HG03520 (cell line): Measurements from ENCODE around the gene SCARF2.
"Not testable (repeated sequence)": the region's sequence is repeated elsewhere in the genome, so short reads cannot be mapped to it uniquely, and the experiment has no call there.

Experiments
- ATAC-seq: cut with Tn5 transposase; IDR thresholded peaks from one replicate; pipeline ENCODE4 v1.9.1; 2021; ENCODE audit warnings: mild to moderate bottlenecking, moderate library complexity; ENCODE audit not compliant: unreplicated experiment

SCARF2 gene

GRCh38 chr22:20429254-20430100, 8.1 kb downstream of the SCARF2 start:
- ATAC-seq: no peak

- no peak for ATAC-seq
Measured at GRCh38 chr22:20428496-20429253, 8.9 kb downstream of the SCARF2 start.

- no peak for ATAC-seq
Measured at GRCh38 chr22:20427945-20428417, 9.6 kb downstream of the SCARF2 start.

GRCh38 chr22:20427104-20427944, 10.3 kb downstream of the SCARF2 start:
- no peak for ATAC-seq

- ATAC-seq: no peak
Measured at GRCh38 chr22:20426259-20426615, 11.4 kb downstream of the SCARF2 start.

GRCh38 chr22:20425566-20426258, 11.9 kb downstream of the SCARF2 start:
- ATAC-seq: no peak

- ATAC-seq: no peak
Measured at GRCh38 chr22:20424932-20425565, 12.6 kb downstream of the SCARF2 start.

- ATAC-seq: no peak
Measured at GRCh38 chr22:20424568-20424931, 13.1 kb downstream of the SCARF2 start.

- no peak for ATAC-seq
Measured at GRCh38 chr22:20423906-20424551, 13.6 kb downstream of the SCARF2 start.

- no peak for ATAC-seq
Measured at GRCh38 chr22:20423008-20423905, 14.4 kb downstream of the SCARF2 start.

- no peak for ATAC-seq
Measured at GRCh38 chr22:20422271-20423007, 15.2 kb downstream of the SCARF2 start.

GRCh38 chr22:20421507-20421874, 16.1 kb downstream of the SCARF2 start:
- no peak for ATAC-seq

GRCh38 chr22:20420157-20420842, 17.3 kb downstream of the SCARF2 start:
- ATAC-seq: no peak

- ATAC-seq: no peak
Measured at GRCh38 chr22:20419664-20419951, 18.0 kb downstream of the SCARF2 start.

- ATAC-seq: no peak
Measured at GRCh38 chr22:20418211-20418788, 19.3 kb downstream of the SCARF2 start.

GRCh38 chr22:20415699-20416098, 21.9 kb downstream of the SCARF2 start:
- ATAC-seq: not testable (repeated sequence)

GRCh38 chr22:20415241-20415640, 22.4 kb downstream of the SCARF2 start:
- not testable (repeated sequence) for ATAC-seq
